Caki2 (cell line): ENCODE measurements around the gene SPATA7. TPM values are rescaled to one million over a fixed set of nuclear protein-coding genes. Genes with fewer than 3 reads are reported as not detected.

ENCODE experiments used
- DNase-seq: peaks from one replicate; pipeline ENCODE4 v3.0.0-alpha.2; 2015; ENCODE audit warnings: low read depth
- in situ Hi-C: cut with HindIII; loops from 2 replicates; pipeline ENCODE4 v1.10.0; 2016; ENCODE audit warnings: low sequenced_read_pairs, low pct_unique_long_range_greater_than_20kb, mixed read lengths
- total RNA-seq: library from RNA; depleted of rRNA; stranded (reverse); fragments of >200 nt; shearing (Covaris generic); gene quantifications from 2 replicates; pipeline ENCODE4 v1.2.3, GENCODE V29; 2014; ENCODE audit warnings: low replicate concordance; rRNA removed

The SPATA7 gene
- total RNA-seq, 1 experiment from 2014 or later: 16.0 TPM

GRCh38 chr14:88476214-88476774, 90.8 kb downstream of the SPATA7 start:
- in situ Hi-C loops: no loop called here
- no peak for DNase-seq

- DNase-seq: no peak
- in situ Hi-C loops: no loop called here
Observed at GRCh38 chr14:88476825-88477224, 91.4 kb downstream of the SPATA7 start.

- in situ Hi-C loops: no loop called here
- DNase-seq: no peak
Observed at GRCh38 chr14:88477513-88478250, 92.2 kb downstream of the SPATA7 start.

GRCh38 chr14:88478931-88479330, 93.5 kb downstream of the SPATA7 start:
- DNase-seq: no peak
- in situ Hi-C loops: no loop called here

- in situ Hi-C loops: no loop called here
Observed at GRCh38 chr14:88479574-88479987, 94.1 kb downstream of the SPATA7 start.

GRCh38 chr14:88481059-88481458, 95.6 kb downstream of the SPATA7 start:
- no peak for DNase-seq
- in situ Hi-C loops: no loop called here

More at GRCh38 chr14:88479574-88479987, 94.1 kb downstream of the SPATA7 start:
- DNase-seq: no peak

- in situ Hi-C loops: no loop called here
- DNase-seq: no peak
Observed at GRCh38 chr14:88481794-88482193, 96.3 kb downstream of the SPATA7 start.

- DNase-seq: no peak
- in situ Hi-C loops: no loop called here
Observed at GRCh38 chr14:88482524-88482923, 97.1 kb downstream of the SPATA7 start.

Other genes with a start within 250 kb of the SPATA7 start
- not detected in 2 replicates for gene KCNK10, start 62.4 kb upstream of the SPATA7 start, total RNA-seq
- 0.58 and 3.7 TPM in 2 replicates for gene PTPN21, start 169.3 kb downstream of the SPATA7 start, total RNA-seq
- 34.1 and 36.5 TPM in 2 replicates for gene ZC3H14, start 177.4 kb downstream of the SPATA7 start, total RNA-seq